Measurements from ENCODE around the gene YIF1B. TPM values are rescaled to one million over a fixed set of nuclear protein-coding genes. Genes with fewer than 3 reads are reported as not detected.
"Not testable (repeated sequence)": the region's sequence is repeated elsewhere in the genome, so short reads cannot be mapped to it uniquely, and the experiment has no call there.

YIF1B gene
- 78.7 and 98.5 TPM in 2 replicates for total RNA-seq

GRCh38 chr19:38315657-38316476 lies at the start of gene YIF1B:
YIF1B (minus strand) TSS chr19:38315947; CDS start chr19:38315917, 30 bp downstream.
- peak; percentile 93 for DNase-seq (ENCODE audit: low read depth, low spot score)

GRCh38 chr19:38362946-38363688 lies 47.4 kb upstream of the YIF1B start:
- not testable (repeated sequence) for DNase-seq (ENCODE audit: low read depth, low spot score)

GRCh38 chr19:38362076-38362945 lies 46.6 kb upstream of the YIF1B start:
- no peak for DNase-seq (ENCODE audit: low read depth, low spot score)

GRCh38 chr19:38361633-38362075 lies 45.9 kb upstream of the YIF1B start:
- peak; percentile 24 for DNase-seq (ENCODE audit: low read depth, low spot score)

- no peak for DNase-seq (ENCODE audit: low read depth, low spot score)
Measured at GRCh38 chr19:38360839-38361631, 45.3 kb upstream of the YIF1B start.

- DNase-seq (ENCODE audit: low read depth, low spot score), result no peak
Measured at GRCh38 chr19:38360351-38360750, 44.6 kb upstream of the YIF1B start.

GRCh38 chr19:38359242-38360021 lies 43.7 kb upstream of the YIF1B start:
- DNase-seq (ENCODE audit: low read depth, low spot score), result no peak

- no peak for DNase-seq (ENCODE audit: low read depth, low spot score)
Measured at GRCh38 chr19:38358071-38358470, 42.3 kb upstream of the YIF1B start.

GRCh38 chr19:38355728-38356725 lies 40.3 kb upstream of the YIF1B start:
- no peak for DNase-seq (ENCODE audit: low read depth, low spot score)

GRCh38 chr19:38352611-38353010 lies 36.9 kb upstream of the YIF1B start:
- DNase-seq (ENCODE audit: low read depth, low spot score), result no peak

GRCh38 chr19:38351865-38352395 lies 36.2 kb upstream of the YIF1B start:
- no peak for DNase-seq (ENCODE audit: low read depth, low spot score)

- DNase-seq (ENCODE audit: low read depth, low spot score), result no peak
Measured at GRCh38 chr19:38350883-38351282, 35.1 kb upstream of the YIF1B start.

- DNase-seq (ENCODE audit: low read depth, low spot score), result no peak
Measured at GRCh38 chr19:38346837-38347236, 31.1 kb upstream of the YIF1B start.

- DNase-seq (ENCODE audit: low read depth, low spot score), result no peak
Measured at GRCh38 chr19:38340927-38341326, 25.2 kb upstream of the YIF1B start.

GRCh38 chr19:38339011-38339410 lies 23.3 kb upstream of the YIF1B start:
- DNase-seq (ENCODE audit: low read depth, low spot score), result not testable (repeated sequence)

- DNase-seq (ENCODE audit: low read depth, low spot score), result no peak
Measured at GRCh38 chr19:38337360-38337653, 21.6 kb upstream of the YIF1B start.

- peak; percentile 74 for DNase-seq (ENCODE audit: low read depth, low spot score)
Measured at GRCh38 chr19:38336638-38337359, 21.1 kb upstream of the YIF1B start.
